ENCODE data around the gene TBC1D7. TPM values are rescaled to one million over a fixed set of nuclear protein-coding genes. Genes with fewer than 3 reads are reported as not detected.

The TBC1D7 gene
- total and polyA plus RNA-seq, 7 donors: 7.2 to 33.6 (median 13.8) TPM

GRCh38 chr6:13370623-13371022, 42.3 kb upstream of the TBC1D7 start:
- no peaks in the 10 kb centered on the region for H3K4me1 ChIP-seq
- H3K27ac ChIP-seq: no peak overlapping the region
- H3K36me3 ChIP-seq: no peaks in the 10 kb centered on the region
- intact Hi-C loops (cut with DNase I): no loop called here
- WGBS, 2 donors: 56 to 83% methylated on average over 5 of the region's 5 CpGs
- H3K9me3 ChIP-seq: no peaks in the 10 kb centered on the region
- no peak overlapping the region for H3K4me3 ChIP-seq
- no peaks in the 10 kb centered on the region for H3K27me3 ChIP-seq
- no peak for DNase-seq
- TF ChIP-seq EP300 (IDR thresholded peaks at IDR 0.05) (no peak), POLR2A (IDR thresholded peaks at IDR 0.05) (no peak), CTCF (IDR thresholded peaks at IDR 0.05) (no peak), POLR2AphosphoS5 (IDR thresholded peaks at IDR 0.05) (no peak)

- intact Hi-C loops (cut with DNase I): no loop called here
- H3K4me3 ChIP-seq: no peak overlapping the region
- TF ChIP-seq EP300 (IDR thresholded peaks at IDR 0.05) (no peak), POLR2AphosphoS5 (IDR thresholded peaks at IDR 0.05) (no peak), CTCF (IDR thresholded peaks at IDR 0.05) (no peak), POLR2A (IDR thresholded peaks at IDR 0.05) (no peak)
- no peaks in the 10 kb centered on the region for H3K4me1 ChIP-seq
- no peak for DNase-seq
- no peaks in the 10 kb centered on the region for H3K27me3 ChIP-seq
- H3K27ac ChIP-seq: no peak overlapping the region
- H3K9me3 ChIP-seq: no peaks in the 10 kb centered on the region
- H3K36me3 ChIP-seq: peaks cover 6 to 9% (median 8%) of the 10 kb centered on the region in 4 donors
- WGBS, 2 donors: 0 to 93% methylated on average over 1 of the region's 1 CpG
Observed at GRCh38 chr6:13369591-13369990, 41.3 kb upstream of the TBC1D7 start.

- TF ChIP-seq EP300 (IDR thresholded peaks at IDR 0.05) (no peak), CTCF (IDR thresholded peaks at IDR 0.05) (no peak), POLR2AphosphoS5 (IDR thresholded peaks at IDR 0.05) (no peak), POLR2A (IDR thresholded peaks at IDR 0.05) (no peak)
- intact Hi-C loops (cut with DNase I): no loop called here
Observed at GRCh38 chr6:13368731-13369115, 40.4 kb upstream of the TBC1D7 start.

GRCh38 chr6:13368079-13368730, 39.9 kb upstream of the TBC1D7 start:
- no peak for TF ChIP-seq POLR2AphosphoS5 (IDR thresholded peaks at IDR 0.05)
- TF ChIP-seq POLR2A (IDR thresholded peaks at IDR 0.05): no peak
- TF ChIP-seq EP300 (IDR thresholded peaks at IDR 0.05): no peak
- TF ChIP-seq CTCF (IDR thresholded peaks at IDR 0.05): no peak
- Histone ChIP-seq H3K27ac (no peak overlapping the region), H3K36me3 (peaks cover 6 to 17% (median 10%) of the 10 kb centered on the region in 4 donors), H3K4me3 (no peak overlapping the region), H3K27me3 (no peaks in the 10 kb centered on the region), H3K9me3 (no peaks in the 10 kb centered on the region), H3K4me1 (no peaks in the 10 kb centered on the region)
- intact Hi-C loops (cut with DNase I): no loop called here
- DNase-seq: no peak
- WGBS, 2 donors: 52 to 83% methylated on average over 7 of the region's 7 CpGs

More at GRCh38 chr6:13368731-13369115, 40.4 kb upstream of the TBC1D7 start:
- Histone ChIP-seq H3K27ac (no peak overlapping the region), H3K4me1 (no peaks in the 10 kb centered on the region), H3K9me3 (no peaks in the 10 kb centered on the region), H3K36me3 (peaks cover 6 to 15% (median 10%) of the 10 kb centered on the region in 4 donors), H3K4me3 (no peak overlapping the region), H3K27me3 (no peaks in the 10 kb centered on the region)
- DNase-seq: no peak

- 70 to 79% methylated on average over 3 of the region's 3 CpGs for WGBS, 2 donors
- Histone ChIP-seq H3K27ac (no peak overlapping the region), H3K4me3 (no peak overlapping the region), H3K27me3 (no peaks in the 10 kb centered on the region), H3K36me3 (peaks cover 6 to 17% (median 10%) of the 10 kb centered on the region in 4 donors), H3K9me3 (no peaks in the 10 kb centered on the region), H3K4me1 (no peaks in the 10 kb centered on the region)
- intact Hi-C loops (cut with DNase I): no loop called here
- DNase-seq: no peak
- no peak for TF ChIP-seq EP300 (IDR thresholded peaks at IDR 0.05)
- no peak for TF ChIP-seq POLR2AphosphoS5 (IDR thresholded peaks at IDR 0.05)
- TF ChIP-seq POLR2A (IDR thresholded peaks at IDR 0.05): no peak
- no peak for TF ChIP-seq CTCF (IDR thresholded peaks at IDR 0.05)
Observed at GRCh38 chr6:13367396-13367795, 39.1 kb upstream of the TBC1D7 start.
